ENCODE data around the gene TRIM2.

- TF ChIP-seq, protein P1, sequence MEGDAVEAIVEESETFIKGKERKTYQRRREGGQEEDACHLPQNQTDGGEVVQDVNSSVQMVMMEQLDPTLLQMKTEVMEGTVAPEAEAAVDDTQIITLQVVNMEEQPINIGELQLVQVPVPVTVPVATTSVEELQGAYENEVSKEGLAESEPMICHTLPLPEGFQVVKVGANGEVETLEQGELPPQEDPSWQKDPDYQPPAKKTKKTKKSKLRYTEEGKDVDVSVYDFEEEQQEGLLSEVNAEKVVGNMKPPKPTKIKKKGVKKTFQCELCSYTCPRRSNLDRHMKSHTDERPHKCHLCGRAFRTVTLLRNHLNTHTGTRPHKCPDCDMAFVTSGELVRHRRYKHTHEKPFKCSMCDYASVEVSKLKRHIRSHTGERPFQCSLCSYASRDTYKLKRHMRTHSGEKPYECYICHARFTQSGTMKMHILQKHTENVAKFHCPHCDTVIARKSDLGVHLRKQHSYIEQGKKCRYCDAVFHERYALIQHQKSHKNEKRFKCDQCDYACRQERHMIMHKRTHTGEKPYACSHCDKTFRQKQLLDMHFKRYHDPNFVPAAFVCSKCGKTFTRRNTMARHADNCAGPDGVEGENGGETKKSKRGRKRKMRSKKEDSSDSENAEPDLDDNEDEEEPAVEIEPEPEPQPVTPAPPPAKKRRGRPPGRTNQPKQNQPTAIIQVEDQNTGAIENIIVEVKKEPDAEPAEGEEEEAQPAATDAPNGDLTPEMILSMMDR (IDR thresholded peaks at IDR 0.05): no peak
- TF ChIP-seq SMC3 (IDR thresholded peaks at IDR 0.05; ENCODE audit: low read depth, low read length) (no peak), EP300 (IDR thresholded peaks at IDR 0.05; ENCODE audit: borderline replicate concordance in 1 of 2, low read depth in 1 of 2, low read length in 1 of 2) (no peak), RCOR1 (IDR thresholded peaks at IDR 0.05; ENCODE audit: low read length) (no peak), NRF1 (IDR thresholded peaks at IDR 0.05; ENCODE audit: low read depth, low read length) (no peak), RAD21 (IDR thresholded peaks at IDR 0.05; ENCODE audit: low read length) (no peak), FOSL2 (IDR thresholded peaks at IDR 0.05; ENCODE audit: borderline replicate concordance, low read depth) (no peak), FOXJ3 (CRISPR knock-in tag; IDR thresholded peaks at IDR 0.05) (no peak), ELF1 (IDR thresholded peaks at IDR 0.05) (no peak), RFX5 (IDR thresholded peaks at IDR 0.05; ENCODE audit: low read length) (no peak), TCF12 (IDR thresholded peaks at IDR 0.05) (no peak), EZH2phosphoT487 (IDR thresholded peaks at IDR 0.05; ENCODE audit: borderline replicate concordance, low read depth) (no peak), MXI1 (IDR thresholded peaks at IDR 0.05; ENCODE audit: low read depth, low read length) (no peak)
- TF ChIP-seq, protein P2, sequence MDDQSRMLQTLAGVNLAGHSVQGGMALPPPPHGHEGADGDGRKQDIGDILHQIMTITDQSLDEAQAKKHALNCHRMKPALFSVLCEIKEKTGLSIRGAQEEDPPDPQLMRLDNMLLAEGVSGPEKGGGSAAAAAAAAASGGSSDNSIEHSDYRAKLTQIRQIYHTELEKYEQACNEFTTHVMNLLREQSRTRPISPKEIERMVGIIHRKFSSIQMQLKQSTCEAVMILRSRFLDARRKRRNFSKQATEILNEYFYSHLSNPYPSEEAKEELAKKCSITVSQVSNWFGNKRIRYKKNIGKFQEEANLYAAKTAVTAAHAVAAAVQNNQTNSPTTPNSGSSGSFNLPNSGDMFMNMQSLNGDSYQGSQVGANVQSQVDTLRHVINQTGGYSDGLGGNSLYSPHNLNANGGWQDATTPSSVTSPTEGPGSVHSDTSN (IDR thresholded peaks at IDR 0.05): no peak
Observed at GRCh38 chr4:153183146-153183545, 21.1 kb upstream of the TRIM2 start.
